Activated CD8-positive, alpha-beta memory T cell treated with anti-CD3 and anti-CD28 coated beads, Interleukin-2, amount 50 U/mL, for 4 hours (primary cell): Measurements from ENCODE around the gene TBC1D3B.
A peak's percentile ranks its signal among the peaks of the same experiment; 100 is the strongest.
"Not testable (repeated sequence)": the region's sequence is repeated elsewhere in the genome, so short reads cannot be mapped to it uniquely, and the experiment has no call there.

Source experiments
- DNase-seq: peaks from one replicate; pipeline ENCODE4 v3.0.0-alpha.2; 2020

TBC1D3B gene

GRCh38 chr17:36168836-36169235 lies 7.6 kb downstream of the TBC1D3B start:
- DNase-seq: not testable (repeated sequence)

DNA sequence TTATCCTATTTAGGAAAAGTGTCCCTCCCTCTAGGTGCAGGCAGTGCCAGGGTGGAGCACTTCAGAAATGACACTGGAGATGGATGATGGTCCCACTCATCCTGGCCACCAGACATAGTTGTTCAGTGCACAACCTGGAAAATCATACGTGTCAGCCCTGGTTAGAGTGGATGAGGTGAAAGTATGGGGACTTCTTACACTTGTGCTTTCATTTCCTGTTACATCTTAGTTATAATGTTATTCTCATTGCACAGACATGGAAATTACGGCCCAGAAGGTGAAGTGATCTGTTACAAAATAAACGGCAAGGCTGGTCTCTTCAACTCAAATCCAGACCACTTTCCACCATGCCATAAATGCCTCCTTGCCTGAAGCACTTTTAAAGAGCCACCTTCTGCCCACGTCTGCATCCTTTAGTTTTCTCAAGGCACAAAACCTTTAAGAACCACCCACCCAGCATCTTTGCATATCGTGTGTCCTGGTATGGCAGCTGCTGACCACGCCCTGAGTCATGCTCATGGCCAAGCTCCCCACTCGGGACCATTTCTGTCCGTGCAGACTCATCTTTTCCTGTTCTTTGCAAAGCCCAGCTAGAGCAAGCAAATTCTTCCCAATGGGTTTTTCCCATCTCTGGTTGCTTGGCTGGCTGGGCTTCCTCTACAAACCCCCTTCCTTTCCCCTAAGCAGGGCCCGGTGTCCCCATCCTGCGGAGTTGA lies 22.4 kb downstream of the TBC1D3B start:
- DNase-seq: no peak

GRCh38 chr17:36152639-36153120 lies 23.8 kb downstream of the TBC1D3B start:
- DNase-seq: no peak

- no peak for DNase-seq
Observed at GRCh38 chr17:36151891-36152638, 24.4 kb downstream of the TBC1D3B start.

DNA sequence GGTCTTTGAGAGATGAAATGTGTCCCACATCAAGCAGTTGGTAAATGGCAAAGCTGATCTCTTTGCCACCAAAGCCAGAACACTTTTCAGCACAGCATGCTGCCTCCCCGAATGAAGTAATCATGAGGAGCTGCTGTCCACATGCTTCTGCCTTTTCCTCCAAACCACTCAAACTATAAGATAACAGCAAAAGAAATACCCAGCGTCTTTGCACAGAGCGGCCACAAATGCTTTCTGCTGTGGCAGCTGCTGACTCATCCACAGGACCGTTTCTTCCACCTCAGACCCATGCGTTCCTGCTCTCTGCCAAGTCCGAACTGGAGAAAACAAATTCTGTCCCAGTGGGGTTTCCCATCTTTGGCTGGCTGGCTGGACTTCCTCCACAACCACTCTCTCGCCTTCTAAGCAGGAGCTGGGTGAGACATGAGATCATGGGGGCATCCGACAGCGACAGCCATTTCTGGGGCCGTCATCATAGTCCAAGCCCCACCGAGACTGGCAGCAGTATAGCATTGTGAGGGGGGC lies 27.1 kb downstream of the TBC1D3B start:
- no peak for DNase-seq

GRCh38 chr17:36148559-36149295 lies 27.7 kb downstream of the TBC1D3B start:
- peak; percentile 61 for DNase-seq

DNA sequence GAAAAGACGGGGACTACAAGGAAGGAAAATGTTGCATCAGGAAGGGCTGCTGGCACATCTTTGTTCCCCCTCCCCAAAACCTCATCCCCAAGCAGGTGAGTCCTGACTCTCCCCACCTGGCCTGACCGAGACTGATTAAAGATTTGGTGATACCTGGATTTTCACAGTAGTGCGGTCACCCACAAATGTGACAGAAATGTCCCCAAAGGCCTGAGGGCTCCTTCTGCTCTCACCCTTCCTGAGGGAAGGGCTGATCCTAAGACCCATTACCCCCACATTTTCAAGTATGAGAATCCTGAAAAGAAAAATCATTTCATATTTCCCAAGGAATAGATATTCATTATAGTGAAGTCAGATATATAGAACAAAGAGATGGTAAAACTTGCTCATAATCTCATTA lies 28.8 kb downstream of the TBC1D3B start:
- no peak for DNase-seq

GRCh38 chr17:36144981-36145729 lies 31.3 kb downstream of the TBC1D3B start:
- DNase-seq: no peak

- DNase-seq: no peak
Observed at GRCh38 chr17:36144014-36144413, 32.4 kb downstream of the TBC1D3B start.

- DNase-seq: no peak
Observed at GRCh38 chr17:36142806-36143205, 33.6 kb downstream of the TBC1D3B start.

DNA sequence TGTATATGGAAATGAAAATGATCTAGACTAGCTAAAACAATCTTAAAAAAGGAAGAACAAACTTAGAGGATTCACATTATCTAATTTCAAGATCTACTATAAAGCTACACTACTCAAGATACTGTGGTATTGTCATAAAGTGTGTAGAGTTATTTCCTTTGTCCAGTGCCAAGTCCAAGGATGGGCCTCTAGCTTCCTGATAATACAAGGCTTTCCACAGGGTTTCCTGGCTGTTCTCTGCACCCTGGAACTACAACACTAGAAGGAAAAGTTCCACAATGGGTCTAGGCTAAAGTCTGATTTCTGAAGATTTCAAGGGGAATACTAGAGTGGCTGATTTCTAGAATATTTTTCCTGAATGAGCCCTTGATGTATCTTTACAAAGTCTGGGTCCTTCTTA lies 34.2 kb downstream of the TBC1D3B start:
- no peak for DNase-seq

DNA sequence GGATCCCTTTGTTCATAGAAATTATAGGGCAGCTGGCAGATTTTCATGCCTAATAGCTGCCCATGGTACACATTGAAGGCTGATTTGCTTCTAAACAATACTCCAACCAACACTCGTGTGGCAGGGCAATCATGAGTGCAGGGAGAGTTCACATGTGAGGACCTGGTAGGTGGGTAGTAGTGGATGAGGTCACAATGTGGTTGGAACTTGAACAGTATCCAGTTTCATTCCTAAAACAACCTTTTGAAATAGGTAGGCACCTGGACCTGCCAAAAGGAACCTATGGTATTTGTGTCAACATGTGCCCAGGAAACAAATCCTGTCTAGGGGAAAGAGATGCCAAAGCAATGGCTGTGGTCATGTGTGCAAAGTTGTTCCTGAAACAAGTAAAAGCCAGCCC lies 40.0 kb downstream of the TBC1D3B start:
- no peak for DNase-seq

GRCh38 chr17:36136036-36136435 lies 40.4 kb downstream of the TBC1D3B start:
- no peak for DNase-seq

- no peak for DNase-seq
Observed at GRCh38 chr17:36135465-36135864, 41.0 kb downstream of the TBC1D3B start.

- DNase-seq: no peak
Observed at GRCh38 chr17:36133602-36134236, 42.7 kb downstream of the TBC1D3B start.

DNA sequence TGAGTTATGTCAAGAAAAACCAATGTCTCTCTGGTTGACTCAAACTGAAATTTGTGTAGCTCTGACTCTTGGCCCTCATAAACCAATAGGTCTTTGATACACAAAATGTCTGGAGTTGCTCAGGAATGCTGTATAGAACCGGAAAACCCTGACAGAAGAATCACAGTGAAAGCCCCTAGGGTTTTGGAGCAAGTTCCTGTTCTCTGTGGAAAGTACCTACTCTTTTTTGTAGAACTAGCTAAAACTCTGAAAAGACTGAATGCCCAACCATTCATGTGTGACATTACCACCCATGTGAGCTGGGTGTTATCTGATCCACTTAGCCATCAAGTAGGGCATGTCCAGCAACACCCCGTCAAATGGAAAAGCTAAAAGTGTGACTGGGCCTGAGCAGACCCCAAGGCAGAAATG lies 44.0 kb downstream of the TBC1D3B start:
- DNase-seq: no peak

DNA sequence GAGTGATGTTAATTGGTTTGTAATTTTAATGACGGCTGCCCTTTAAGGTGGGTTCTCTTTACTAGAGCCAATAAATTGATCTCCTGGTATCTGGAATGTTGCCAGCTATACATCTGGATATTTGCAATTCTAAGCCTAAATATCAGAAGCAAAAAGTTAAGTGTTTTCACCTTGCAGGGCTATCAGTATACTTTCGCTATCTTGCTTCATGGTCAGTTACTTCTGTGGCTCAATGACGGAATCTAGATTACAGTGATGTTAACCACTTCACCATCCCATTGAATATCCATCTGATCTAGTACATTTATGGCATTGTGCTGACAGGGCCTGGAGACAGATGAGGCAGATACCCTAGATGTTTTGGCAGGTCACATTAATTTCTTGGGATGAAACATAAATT lies 44.5 kb downstream of the TBC1D3B start:
- no peak for DNase-seq

- no peak for DNase-seq
Observed at GRCh38 chr17:36131421-36131820, 45.0 kb downstream of the TBC1D3B start.

DNA sequence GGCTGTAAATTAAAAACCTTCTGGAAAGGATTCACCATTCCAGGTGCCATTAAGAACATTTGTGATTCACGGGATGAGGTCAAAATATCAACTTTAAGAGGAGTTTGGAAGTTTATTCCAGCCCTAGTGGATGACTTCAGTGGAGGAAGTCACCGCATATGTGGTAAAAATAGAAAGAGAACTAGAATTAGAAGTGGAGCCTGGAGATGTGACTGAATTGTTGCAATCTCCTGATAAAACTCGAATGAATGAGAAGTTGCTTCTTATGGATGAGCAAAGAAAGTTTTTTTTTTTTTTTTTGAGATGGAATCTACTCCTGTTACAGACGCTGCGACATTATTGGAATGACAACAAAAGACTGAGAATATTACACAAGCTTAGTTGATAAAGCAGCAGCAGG lies 46.1 kb downstream of the TBC1D3B start:
- no peak for DNase-seq

DNA sequence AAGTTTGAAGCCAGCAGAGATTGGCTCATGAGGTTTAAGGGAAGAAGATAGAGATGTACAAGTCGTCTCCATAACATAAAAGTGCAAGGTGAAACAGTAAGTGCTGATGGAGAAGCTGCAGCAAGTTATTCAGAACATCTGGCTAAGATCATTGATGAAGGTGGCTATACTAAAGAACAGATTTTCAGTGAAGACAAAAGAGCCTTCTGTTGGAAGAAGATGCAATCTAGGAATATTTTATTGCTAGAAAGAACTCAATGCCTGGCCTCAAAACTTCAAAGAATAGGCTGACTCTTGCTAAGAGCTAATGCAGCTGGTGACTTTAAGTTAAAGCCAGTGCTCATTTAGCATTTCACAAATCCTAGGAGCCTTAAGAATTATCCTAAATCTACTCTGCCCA lies 46.8 kb downstream of the TBC1D3B start:
- no peak for DNase-seq

- no peak for DNase-seq
Observed at GRCh38 chr17:36128411-36128978, 47.9 kb downstream of the TBC1D3B start.

DNA sequence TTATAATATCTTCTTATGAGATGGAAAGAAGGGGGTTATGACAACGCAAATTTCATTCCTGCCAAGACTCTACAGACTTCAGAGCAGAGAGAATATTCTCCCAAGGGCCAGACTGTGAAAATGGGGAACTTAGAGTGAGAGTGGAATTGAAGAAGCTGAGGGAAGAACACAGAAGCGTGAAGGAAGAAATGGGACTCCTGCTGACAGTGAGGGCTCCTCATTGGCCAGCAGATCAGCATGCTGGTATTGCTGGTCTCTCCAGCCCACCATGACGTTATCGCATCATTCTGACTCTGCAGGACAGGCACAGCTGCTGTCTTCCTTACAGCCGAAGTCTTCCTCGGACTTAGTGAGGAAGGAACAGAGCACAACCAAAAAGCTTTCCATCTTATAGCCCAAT lies 48.5 kb downstream of the TBC1D3B start:
- DNase-seq: no peak
